MCF 10A (cell line): Measurements from ENCODE around the gene PRPF6. TPM values are rescaled to one million over a fixed set of nuclear protein-coding genes. Genes with fewer than 3 reads are reported as not detected.

Experiments used
- BruUV-seq: library from RNA; stranded (reverse); fragments of 400-500 nt; replicated peaks from 2 replicates; lab custom pipeline; 2021; lab: Mats Ljungman, UMichigan
- CTCF ChIA-PET: fragments of 300-600 bp; sonication (Branson Sonifier 250); formaldehyde crosslinking; extraction: SDS; loops from one replicate; lab custom pipeline; 2021; ENCODE audit warnings: antibody characterized with exemption, inconsistent platforms; lab: Yijun Ruan, JAX
- POLR2A ChIA-PET: fragments of 300-600, 350-650 bp; sonication (Branson Sonifier 250); formaldehyde crosslinking; extraction: SDS; loops from one replicate; lab custom pipeline; 2020; ENCODE audit warnings: antibody characterized with exemption, inconsistent platforms; lab: Yijun Ruan, JAX
- DNase-seq: peaks from one replicate; pipeline ENCODE4 v3.0.0-alpha.2; 2018; ENCODE audit not compliant: unreplicated experiment
- H3K27ac Mint-ChIP-seq: one replicate; pipeline ENCODE4 v1.8.0; 2022; ENCODE audit warnings: mild to moderate bottlenecking, low read depth, mixed read lengths; ENCODE audit not compliant: unreplicated experiment
- H3K27me3 Mint-ChIP-seq: one replicate; pipeline ENCODE4 v1.8.0; 2022; ENCODE audit warnings: mixed read lengths; ENCODE audit not compliant: insufficient read depth, unreplicated experiment
- H3K36me3 Mint-ChIP-seq: one replicate; pipeline ENCODE4 v1.8.0; 2022; ENCODE audit warnings: mild to moderate bottlenecking, moderate library complexity, mixed read lengths; ENCODE audit not compliant: insufficient read depth, unreplicated experiment
- H3K4me1 Mint-ChIP-seq: one replicate; pipeline ENCODE4 v1.8.0; 2022; ENCODE audit warnings: mixed read lengths; ENCODE audit not compliant: insufficient read depth, unreplicated experiment
- H3K4me3 Mint-ChIP-seq: one replicate; pipeline ENCODE4 v1.8.0; 2022; ENCODE audit warnings: mild to moderate bottlenecking, moderate library complexity, mixed read lengths; ENCODE audit not compliant: unreplicated experiment
- H3K9me3 Mint-ChIP-seq: one replicate; pipeline ENCODE4 v1.8.0; 2022; ENCODE audit warnings: mixed read lengths; ENCODE audit not compliant: unreplicated experiment
- CTCF ChIP-seq: fragments of 200-600 bp; IDR thresholded peaks from one replicate; pipeline ENCODE4 v1.8.0; 2022; ENCODE audit warnings: antibody characterized with exemption, mild to moderate bottlenecking; ENCODE audit not compliant: unreplicated experiment
- intact Hi-C: fragments of 100-400 bp; cut with micrococcal nuclease; formaldehyde crosslinking; loops from 2 replicates; pipeline ENCODE4 v1.14.1; 2022
- total RNA-seq: library from RNA; stranded (reverse); gene quantifications from 2 replicates; pipeline ENCODE4 v1.2.3, GENCODE V29; 2022

PRPF6 gene
- total RNA-seq, 1 experiment from 2014 or later: 70.9 TPM

GRCh38 chr20:64065062-64065973, 84.4 kb downstream of the PRPF6 start:
- no peaks in the 10 kb centered on the region for H3K36me3 Mint-ChIP-seq
- no peaks in the 10 kb centered on the region for H3K27me3 Mint-ChIP-seq
- no TSS peak for BruUV-seq
- peak overlapping the region; percentile 38 for H3K4me3 Mint-ChIP-seq
- no peak for DNase-seq
- POLR2A ChIA-PET: interaction anchor here (1.4 to 2.0 kb wide), 5 partner anchors 13 to 85 kb away, joined by 3 to 11 read pairs (median 8); partner anchors contain the start of genes OPRL1, PRPF6, RGS19 and SAMD10
- intact Hi-C loops: no loop called here
- peak overlapping the region; percentile 40 for H3K27ac Mint-ChIP-seq
- H3K9me3 Mint-ChIP-seq: no peaks in the 10 kb centered on the region
- peaks cover 36% of the 10 kb centered on the region for H3K4me1 Mint-ChIP-seq
- no peak for TF ChIP-seq CTCF
- CTCF ChIA-PET: interaction anchor here (0.6 to 1.9 kb wide), 9 partner anchors 8 to 85 kb away, joined by 3 to 14 read pairs (median 3); no protein-coding TSS in a partner anchor

- peaks cover 36% of the 10 kb centered on the region for H3K4me1 Mint-ChIP-seq
- DNase-seq: peak; percentile 89
- CTCF ChIA-PET: interaction anchor here (0.6 to 1.5 kb wide), 8 partner anchors 9 to 181 kb away, joined by 3 to 5 read pairs (median 3); partner anchors contain the start of gene LKAAEAR1
- H3K36me3 Mint-ChIP-seq: no peaks in the 10 kb centered on the region
- intact Hi-C loops: no loop called here
- no peaks in the 10 kb centered on the region for H3K9me3 Mint-ChIP-seq
- peak overlapping the region; percentile 40 for H3K27ac Mint-ChIP-seq
- POLR2A ChIA-PET: interaction anchor here (0.6 to 2.0 kb wide), 5 partner anchors 8 to 106 kb away, joined by 3 to 8 read pairs (median 3); partner anchors contain the start of genes OPRL1, PRPF6 and RGS19
- H3K27me3 Mint-ChIP-seq: no peaks in the 10 kb centered on the region
- no peak for TF ChIP-seq CTCF
- BruUV-seq: no TSS peak
- H3K4me3 Mint-ChIP-seq: peak overlapping the region; percentile 38
These were observed 85.0 kb downstream of the PRPF6 start for GRCh38 chr20:64065974-64066343.

GRCh38 chr20:64067005-64067632, 86.2 kb downstream of the PRPF6 start:
- BruUV-seq: no TSS peak
- POLR2A ChIA-PET: interaction anchor here (0.6 to 1.5 kb wide), 2 partner anchors 87 to 196 kb away, joined by 3 to 6 read pairs; partner anchors contain the start of gene PRPF6
- Mint-ChIP-seq H3K4me1 (peaks cover 36% of the 10 kb centered on the region), H3K27ac (no peak overlapping the region), H3K9me3 (no peaks in the 10 kb centered on the region), H3K36me3 (no peaks in the 10 kb centered on the region), H3K4me3 (no peak overlapping the region), H3K27me3 (no peaks in the 10 kb centered on the region)
- DNase-seq: no peak
- no peak for TF ChIP-seq CTCF
- intact Hi-C loops: no loop called here
- CTCF ChIA-PET: interaction anchor here (0.6 to 1.5 kb wide), 6 partner anchors 9 to 87 kb away, joined by 3 to 4 read pairs (median 3); partner anchors contain the start of gene LKAAEAR1
